Upper lobe of left lung (tissue), 6 donors: ENCODE data around the gene PTGER1. TPM values are rescaled to one million over a fixed set of nuclear protein-coding genes. Genes with fewer than 3 reads are reported as not detected.

ENCODE experiments used
- ATAC-seq, 2 donors: fragments of 200-7000 bp; cut with Tn5 transposase; one replicate each; pipeline ENCODE4 v1.9.1; 2022; ENCODE audit warnings: mild to moderate bottlenecking in 2 of 2, moderate library complexity in 2 of 2; ENCODE audit not compliant: low FRiP score in 2 of 2
- DNase-seq, 2 donors: peaks; one replicate each; pipeline ENCODE4 v3.0.0-alpha.2; 2019 to 2020
- H3K27ac ChIP-seq, 4 donors: fragments of 200-600 bp; sonication (generic); one replicate each; pipeline ENCODE4 v1.5.1; 2016 to 2019
- H3K27me3 ChIP-seq, 4 donors: fragments of 200-600 bp; sonication (generic); one replicate each; pipeline ENCODE4 v1.5.1; 2017 to 2019
- H3K36me3 ChIP-seq, 4 donors: fragments of 200-600 bp; sonication (generic); one replicate each; pipeline ENCODE4 v1.5.1; 2016 to 2019
- H3K4me1 ChIP-seq, 4 donors: fragments of 200-600 bp; sonication (generic); one replicate each; pipeline ENCODE4 v1.5.1; 2018 to 2019
- H3K4me3 ChIP-seq, 4 donors: fragments of 200-600 bp; sonication (generic); one replicate each; pipeline ENCODE4 v1.5.1; 2017 to 2019; ENCODE audit warnings: mild to moderate bottlenecking in 2 of 4, moderate library complexity in 1 of 4
- H3K9me3 ChIP-seq, 4 donors: fragments of 200-600 bp; sonication (generic); one replicate each; pipeline ENCODE4 v1.5.1; 2018 to 2019
- EP300 ChIP-seq, 4 donors: sonication (generic); formaldehyde crosslinking; IDR thresholded peaks; one replicate each; pipeline ENCODE4 v1.5.1; 2017; ENCODE audit warnings: antibody characterized with exemption in 4 of 4, control low read depth in 2 of 4
- POLR2A ChIP-seq, 4 donors: fragments of 450-650 bp; IDR thresholded peaks; one replicate each; pipeline ENCODE4 v1.5.1; 2016 to 2017; ENCODE audit warnings: antibody characterized with exemption in 4 of 4, mild to moderate bottlenecking in 2 of 4
- POLR2AphosphoS5 ChIP-seq, 2 donors: sonication (generic); formaldehyde crosslinking; IDR thresholded peaks; one replicate each; pipeline ENCODE4 v1.5.1; 2017; ENCODE audit warnings: antibody characterized with exemption in 2 of 2
- WGBS, 2 donors: methylation state at CpG; one replicate each; pipeline ENCODE4 v1.1.5; 2017 to 2018; 5-methylcytosine and 5-hydroxymethylcytosine counted together
- total RNA-seq, 6 donors: library from RNA; depleted of rRNA in 4 of 6; stranded (reverse); fragments of >200 nt in 4 of 6; gene quantifications; one replicate each; pipeline versions ENCODE4 v1.1.0 to v1.2.1, GENCODE V29; 2016 to 2021
- TF ChIP-seq, protein P1 (sequence below), 6 experiments: fragments of 450-650 bp in 4 of 6; fragments of 200-600 bp in 2 of 6; sonication (generic) in 2 of 6; IDR thresholded peaks; one replicate each; pipeline ENCODE4 v1.5.1; 2016 to 2019; ENCODE audit warnings: antibody characterized with exemption in 6 of 6
- donor health status: DM: no; HTN: no; CAD: no; lungs with moderate emphysema.
- donor health status: DM: no; HTN: yes; CAD: no; lungs with severe emphysema.

Gene PTGER1
- total RNA-seq, 6 donors from 2014 or later: 0.59 to 3.9 (median 1.7) TPM; not detected in 3

GRCh38 chr19:14478113-14478545 lies 3.0 kb upstream of the PTGER1 start:
- TF ChIP-seq, protein P1, sequence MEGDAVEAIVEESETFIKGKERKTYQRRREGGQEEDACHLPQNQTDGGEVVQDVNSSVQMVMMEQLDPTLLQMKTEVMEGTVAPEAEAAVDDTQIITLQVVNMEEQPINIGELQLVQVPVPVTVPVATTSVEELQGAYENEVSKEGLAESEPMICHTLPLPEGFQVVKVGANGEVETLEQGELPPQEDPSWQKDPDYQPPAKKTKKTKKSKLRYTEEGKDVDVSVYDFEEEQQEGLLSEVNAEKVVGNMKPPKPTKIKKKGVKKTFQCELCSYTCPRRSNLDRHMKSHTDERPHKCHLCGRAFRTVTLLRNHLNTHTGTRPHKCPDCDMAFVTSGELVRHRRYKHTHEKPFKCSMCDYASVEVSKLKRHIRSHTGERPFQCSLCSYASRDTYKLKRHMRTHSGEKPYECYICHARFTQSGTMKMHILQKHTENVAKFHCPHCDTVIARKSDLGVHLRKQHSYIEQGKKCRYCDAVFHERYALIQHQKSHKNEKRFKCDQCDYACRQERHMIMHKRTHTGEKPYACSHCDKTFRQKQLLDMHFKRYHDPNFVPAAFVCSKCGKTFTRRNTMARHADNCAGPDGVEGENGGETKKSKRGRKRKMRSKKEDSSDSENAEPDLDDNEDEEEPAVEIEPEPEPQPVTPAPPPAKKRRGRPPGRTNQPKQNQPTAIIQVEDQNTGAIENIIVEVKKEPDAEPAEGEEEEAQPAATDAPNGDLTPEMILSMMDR (IDR thresholded peaks at IDR 0.05): no peak
- TF ChIP-seq POLR2A (IDR thresholded peaks at IDR 0.05) (no peak), EP300 (IDR thresholded peaks at IDR 0.05) (no peak), POLR2AphosphoS5 (IDR thresholded peaks at IDR 0.05) (no peak)
- Histone ChIP-seq H3K4me1 (peaks cover 28 to 59% (median 39%) of the 10 kb centered on the region in 4 donors), H3K4me3 (no peak overlapping the region), H3K27ac (peak overlapping the region in 3 of 4 donors; percentile 53 to 72 (median 55)), H3K36me3 (peaks cover 0 to 54% (median 46%) of the 10 kb centered on the region in 4 donors), H3K27me3 (peaks cover 0 to 19% (median 3%) of the 10 kb centered on the region in 4 donors), H3K9me3 (no peaks in the 10 kb centered on the region)
- ATAC-seq (no peak), DNase-seq (no peak)
- 68 to 84% methylated on average over 4 to 21 of the region's 24 CpGs for WGBS, 2 donors

DNA sequence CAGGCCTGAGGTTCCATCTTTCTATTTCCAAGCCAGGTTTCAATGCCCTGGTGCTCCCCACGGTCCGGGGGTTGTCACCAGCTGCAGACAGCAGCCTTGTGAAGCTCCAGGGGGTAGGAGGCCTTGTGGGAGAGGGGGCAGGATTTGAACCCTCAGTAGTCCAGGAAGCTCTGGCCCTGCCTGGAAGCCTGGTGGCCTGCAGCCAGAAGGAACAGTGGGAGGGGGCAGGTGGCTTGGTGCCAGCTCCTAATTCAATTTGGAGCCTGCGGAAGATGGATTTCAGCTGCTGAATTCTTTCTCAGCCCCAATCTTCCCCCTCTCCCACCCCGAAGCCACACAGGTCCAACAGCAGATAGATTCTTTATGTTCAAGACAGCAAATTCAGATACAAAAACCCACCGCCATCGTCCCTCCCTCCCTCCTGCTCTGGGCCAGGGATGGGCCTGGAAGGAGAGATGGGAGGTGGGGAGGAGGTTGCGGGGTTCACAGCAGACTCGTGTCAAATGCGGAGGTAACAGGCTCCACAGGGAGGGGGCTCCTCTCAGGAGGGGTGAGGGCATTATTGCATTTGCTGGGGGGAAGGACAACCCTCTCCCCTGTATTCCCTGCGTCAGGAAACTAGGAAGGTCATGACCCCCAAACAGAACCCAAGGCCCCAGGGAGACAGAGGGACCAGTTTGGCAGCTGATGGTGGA lies 2.4 kb upstream of the PTGER1 start:
- H3K36me3 ChIP-seq: peaks cover 0 to 49% (median 42%) of the 10 kb centered on the region in 4 donors
- H3K4me1 ChIP-seq: peaks cover 34 to 65% (median 44%) of the 10 kb centered on the region in 4 donors
- WGBS, 2 donors: 67 to 79% methylated on average over 10 of the region's 10 CpGs
- H3K27ac ChIP-seq: peak overlapping the region; percentile 39 to 72 (median 54)
- H3K9me3 ChIP-seq: no peaks in the 10 kb centered on the region
- TF ChIP-seq EP300 (IDR thresholded peaks at IDR 0.05): no peak
- peak; percentile 30 for TF ChIP-seq POLR2AphosphoS5 (IDR thresholded peaks at IDR 0.05)
- ATAC-seq (no peak), DNase-seq (no peak)
- peaks cover 0 to 24% (median 5%) of the 10 kb centered on the region in 4 donors for H3K27me3 ChIP-seq
- H3K4me3 ChIP-seq: no peak overlapping the region

DNA sequence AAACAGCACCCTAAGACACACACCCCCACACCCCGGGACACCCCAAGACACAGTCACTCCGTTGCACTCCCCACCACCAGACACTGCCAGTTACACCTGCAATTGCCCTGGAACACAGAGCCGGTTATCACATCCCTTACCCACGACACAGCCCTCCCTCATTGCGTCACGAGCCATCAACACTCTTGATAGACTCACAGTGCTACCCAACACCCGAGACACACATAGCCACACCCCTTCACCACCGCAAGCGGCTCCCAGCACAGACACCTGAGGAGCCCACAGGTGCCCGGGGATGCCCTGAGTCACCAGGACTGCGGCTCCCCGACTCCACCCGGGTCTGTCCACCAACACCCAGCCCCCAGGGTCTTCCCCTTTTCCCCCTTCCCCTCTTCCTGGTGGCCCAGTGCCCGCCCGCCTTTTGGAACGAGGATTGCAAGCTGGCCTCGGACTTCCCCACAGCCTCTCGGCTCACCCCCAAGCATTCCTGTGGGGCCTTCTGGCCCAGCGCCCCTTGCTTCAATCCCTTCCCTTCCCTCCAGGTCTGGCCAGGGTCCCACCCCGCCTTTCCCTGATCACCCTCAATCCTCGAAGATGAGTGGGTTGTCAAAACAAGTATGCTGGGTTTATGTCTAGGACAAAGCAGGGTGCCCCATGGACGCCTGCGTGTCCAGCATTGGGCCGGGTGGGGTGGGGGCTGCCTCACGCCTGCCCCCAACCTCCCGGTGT lies 1.7 kb upstream of the PTGER1 start:
- peaks cover 0 to 42% (median 34%) of the 10 kb centered on the region in 4 donors for H3K36me3 ChIP-seq
- DNase-seq (peak in 1 of 2 donors; percentile 67), ATAC-seq (peak; percentile 22 to 48)
- H3K4me1 ChIP-seq: peaks cover 41 to 72% (median 52%) of the 10 kb centered on the region in 4 donors
- TF ChIP-seq POLR2AphosphoS5 (IDR thresholded peaks at IDR 0.05) (peak in 1 of 2 donors; percentile 41), POLR2A (IDR thresholded peaks at IDR 0.05) (no peak)
- H3K4me3 ChIP-seq: no peak overlapping the region
- H3K27ac ChIP-seq: peak overlapping the region; percentile 39 to 72 (median 40)
- H3K27me3 ChIP-seq: peaks cover 0 to 26% (median 7%) of the 10 kb centered on the region in 4 donors
- 41 to 71% methylated on average over 22 to 23 of the region's 26 CpGs for WGBS, 2 donors
- H3K9me3 ChIP-seq: no peaks in the 10 kb centered on the region

DNA sequence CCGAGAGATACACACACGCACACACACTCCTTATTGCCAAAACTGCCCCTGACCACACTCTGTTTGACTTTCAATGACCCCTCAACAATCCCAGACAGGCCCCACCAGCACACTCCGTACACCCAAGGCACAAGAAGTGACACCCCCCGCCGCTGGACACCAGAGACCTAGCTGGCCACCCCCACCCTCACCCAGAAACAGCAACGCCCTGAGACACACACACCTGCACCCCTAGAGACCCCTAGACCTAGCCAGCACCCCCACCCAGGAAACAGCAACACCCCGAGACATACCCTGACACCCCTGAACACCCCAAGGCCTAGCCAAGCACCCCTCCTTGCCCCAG lies 1.1 kb upstream of the PTGER1 start:
- no peak for ATAC-seq
- DNase-seq: no peak
- Histone ChIP-seq H3K4me1 (peaks cover 42 to 75% (median 52%) of the 10 kb centered on the region in 4 donors), H3K27me3 (peaks cover 0 to 26% (median 7%) of the 10 kb centered on the region in 4 donors), H3K9me3 (no peaks in the 10 kb centered on the region), H3K4me3 (no peak overlapping the region), H3K36me3 (peaks cover 0 to 46% (median 37%) of the 10 kb centered on the region in 4 donors), H3K27ac (peak overlapping the region in 3 of 4 donors; percentile 15 to 62 (median 39))
- 84 to 90% methylated on average over 7 of the region's 7 CpGs for WGBS, 2 donors
- TF ChIP-seq, protein P1 (IDR thresholded peaks at IDR 0.05): no peak
- TF ChIP-seq POLR2AphosphoS5 (IDR thresholded peaks at IDR 0.05): no peak

DNA sequence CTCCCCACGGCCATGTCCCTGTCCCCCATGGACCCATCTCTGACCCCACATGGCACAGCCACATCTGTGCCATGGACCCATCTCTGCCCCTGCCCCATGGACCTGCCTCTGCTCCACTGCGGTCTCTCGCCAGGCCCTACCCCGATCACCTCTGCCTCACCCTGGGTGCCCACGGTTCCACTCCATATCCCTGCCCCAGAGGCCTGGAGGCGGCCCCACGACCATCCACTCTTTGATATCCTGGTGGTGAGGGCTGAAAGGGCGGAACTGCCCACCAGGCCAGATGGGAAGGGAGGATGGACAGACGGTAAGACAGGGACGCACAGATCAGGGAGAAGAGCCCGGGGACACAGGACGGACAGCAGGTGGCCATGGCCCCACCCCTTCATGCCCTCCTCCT lies 327 bp downstream of the PTGER1 start:
- Histone ChIP-seq H3K4me1 (peaks cover 42 to 67% (median 52%) of the 10 kb centered on the region in 4 donors), H3K4me3 (peak overlapping the region in 2 of 4 donors; percentile 4 to 33), H3K36me3 (peaks cover 4 to 47% (median 43%) of the 10 kb centered on the region in 4 donors), H3K27ac (peak overlapping the region in 2 of 4 donors; percentile 32 to 62), H3K27me3 (peaks cover 0 to 26% (median 7%) of the 10 kb centered on the region in 4 donors), H3K9me3 (no peaks in the 10 kb centered on the region)
- ATAC-seq: no peak
- DNase-seq: no peak
- no peak for TF ChIP-seq POLR2A (IDR thresholded peaks at IDR 0.05)
- no peak for TF ChIP-seq EP300 (IDR thresholded peaks at IDR 0.05)
- no peak for TF ChIP-seq POLR2AphosphoS5 (IDR thresholded peaks at IDR 0.05)
- TF ChIP-seq, protein P1 (IDR thresholded peaks at IDR 0.05): no peak
- 39 to 48% methylated on average over 6 to 12 of the region's 12 CpGs for WGBS, 2 donors
